Keratinocyte (primary cell): ENCODE results near the gene STYXL1.

ENCODE experiments used
- CTCF ChIP-seq, 3 experiments: IDR thresholded peaks in 1 of 3; conservative IDR thresholded peaks in 1 of 3; optimal IDR thresholded peaks in 1 of 3; 2 replicates in 2 of 3; 3 replicates in 1 of 3; pipeline versions ENCODE3 to v1.5.1; 2011; ENCODE audit warnings: low read length in 3 of 3, mild to moderate bottlenecking in 3 of 3, moderate library complexity in 2 of 3, control low read depth in 1 of 3, inconsistent platforms in 1 of 3; ENCODE audit not compliant: insufficient read depth in 2 of 3; ENCODE audit errors: extremely low read depth in 1 of 3
- EZH2 ChIP-seq: IDR thresholded peaks from one replicate; pipeline ENCODE4 v1.6.1; 2012; ENCODE audit warnings: inconsistent platforms, mild to moderate bottlenecking, low read length, moderate library complexity

GRCh38 chr7:75988568-75989499, 59.0 kb downstream of the STYXL1 start:
- TF ChIP-seq EZH2 (no peak), CTCF (optimal IDR thresholded peaks at IDR 0.05 in 1 of 3, IDR thresholded peaks at IDR 0.05 in 1 of 3, conservative IDR thresholded peaks at IDR 0.05 in 1 of 3; ENCODE audit: extremely low read depth in 1 of 3, insufficient read depth in 2 of 3, low read length in 3 of 3) (no peak)
